Rectal smooth muscle tissue (tissue), 1 donor: ENCODE data around the gene RBPMS2.

Source experiments
- H3K27ac ChIP-seq: one replicate; pipeline ENCODE4 v1.7.0; 2013; ENCODE audit warnings: low read depth, low read length, inconsistent platforms
- H3K27me3 ChIP-seq: one replicate; pipeline ENCODE4 v1.7.0; 2013; ENCODE audit warnings: low read length; ENCODE audit not compliant: control insufficient read depth, insufficient read depth
- H3K36me3 ChIP-seq: one replicate; pipeline ENCODE4 v1.7.0; 2013; ENCODE audit warnings: low read length; ENCODE audit not compliant: control insufficient read depth, insufficient read depth
- H3K4me1 ChIP-seq: one replicate; pipeline ENCODE4 v1.7.0; 2013; ENCODE audit warnings: low read length; ENCODE audit not compliant: control insufficient read depth, insufficient read depth
- H3K4me3 ChIP-seq: one replicate; pipeline ENCODE4 v1.7.0; 2013; ENCODE audit warnings: low read length
- H3K9ac ChIP-seq: one replicate; pipeline ENCODE4 v1.7.0; 2013; ENCODE audit warnings: low read length

The RBPMS2 gene

DNA sequence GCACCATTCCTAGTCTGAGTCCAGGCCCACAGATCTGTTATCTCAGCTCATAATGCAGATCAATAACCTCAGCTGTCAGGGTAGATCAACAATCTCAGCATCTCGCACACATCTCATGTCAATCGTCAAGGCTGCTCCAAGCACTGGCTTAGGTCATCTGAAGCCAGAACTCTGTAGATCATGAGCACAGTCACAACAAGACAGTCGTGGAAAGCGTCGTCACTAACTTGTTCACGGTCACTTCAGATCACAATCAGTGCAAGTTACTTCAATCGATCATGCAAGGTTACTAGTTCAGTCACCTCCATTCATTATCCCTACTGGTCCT, 71.8 kb downstream of the RBPMS2 start:
- peak overlapping the region; percentile 88 for H3K27ac ChIP-seq
- peak overlapping the region; percentile 35 for H3K9ac ChIP-seq
- H3K27me3 ChIP-seq: no peaks in the 10 kb centered on the region
- peak overlapping the region; percentile 78 for H3K4me3 ChIP-seq
- H3K4me1 ChIP-seq: peaks cover 39% of the 10 kb centered on the region
- H3K36me3 ChIP-seq: no peaks in the 10 kb centered on the region

DNA sequence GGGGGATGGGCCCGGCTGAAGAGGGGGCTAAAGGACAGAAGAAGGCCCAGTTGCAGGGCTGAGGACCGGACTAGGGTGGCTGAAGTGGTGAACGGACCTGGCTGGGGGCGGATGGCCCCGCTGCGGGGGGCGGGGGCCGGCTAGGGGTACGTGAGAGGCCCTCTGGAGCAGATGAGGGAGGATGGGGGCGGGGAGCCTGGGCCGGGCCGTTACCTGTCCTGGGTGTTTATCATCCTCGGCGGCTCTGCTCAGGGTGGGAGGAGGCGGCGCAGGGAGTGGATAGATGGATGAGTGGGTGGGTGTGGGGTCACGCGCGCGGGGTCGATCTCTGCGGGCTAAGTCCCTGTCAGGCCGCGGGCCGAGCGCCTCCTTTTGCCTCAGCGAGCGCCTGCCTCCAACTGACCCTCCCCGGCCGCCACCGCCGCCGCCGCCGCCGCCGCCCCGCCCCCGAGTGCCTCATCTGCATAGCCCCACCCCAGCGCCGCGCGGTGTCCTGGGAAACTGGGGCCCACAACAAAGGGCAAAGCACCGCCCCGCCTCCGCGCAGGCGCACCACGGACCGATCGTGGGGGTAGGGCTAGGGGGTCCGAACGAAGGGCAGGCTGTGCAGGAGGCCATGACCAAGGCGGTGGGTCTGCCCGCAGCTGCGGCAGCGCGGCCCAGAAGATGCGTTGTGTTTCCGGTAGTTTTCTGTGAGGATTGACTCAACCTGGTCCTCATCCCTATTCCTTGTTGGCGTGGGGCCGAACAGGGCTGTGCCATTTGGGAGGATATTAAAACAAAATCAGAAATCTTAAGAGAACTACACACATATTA, 72.4 kb downstream of the RBPMS2 start:
- peak overlapping the region; percentile 80 for H3K4me3 ChIP-seq
- peaks cover 44% of the 10 kb centered on the region for H3K4me1 ChIP-seq
- H3K36me3 ChIP-seq: no peaks in the 10 kb centered on the region
- peak overlapping the region; percentile 45 for H3K9ac ChIP-seq
- H3K27ac ChIP-seq: peak overlapping the region; percentile 88
- H3K27me3 ChIP-seq: no peaks in the 10 kb centered on the region

DNA sequence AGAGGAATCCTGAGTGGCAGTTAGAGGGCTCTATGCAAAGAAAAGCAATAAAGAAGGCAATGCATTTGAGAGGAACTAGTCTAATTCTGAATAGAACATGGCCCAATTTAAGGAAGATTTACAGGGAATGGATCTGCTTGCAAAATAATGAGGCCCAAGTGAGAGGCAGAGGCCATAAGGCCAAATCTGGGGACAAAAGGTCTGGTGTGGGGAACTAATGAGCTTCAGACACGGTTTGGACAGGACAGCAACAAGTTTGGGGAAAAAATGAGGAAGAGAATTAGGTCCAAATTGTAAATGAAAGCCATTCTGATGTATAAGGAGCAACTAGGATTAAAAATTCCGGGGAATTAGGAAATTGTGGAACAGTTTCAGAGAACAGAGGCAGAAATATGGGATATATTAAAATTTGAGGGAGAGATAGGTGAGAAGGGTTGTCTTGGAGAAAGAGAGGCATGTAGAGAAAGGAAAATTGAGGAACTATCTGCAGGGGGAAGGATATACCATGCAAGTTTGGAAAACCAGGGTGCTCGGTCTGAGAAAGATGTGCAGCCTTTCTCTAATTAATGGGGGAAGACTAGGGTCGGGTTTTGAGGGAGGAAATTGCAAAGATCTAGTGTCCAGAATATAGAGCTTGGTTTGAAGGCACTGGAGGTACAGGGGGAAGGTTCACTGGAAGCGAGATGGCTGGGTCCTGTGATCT, 73.8 kb downstream of the RBPMS2 start:
- Histone ChIP-seq H3K27ac (no peak overlapping the region), H3K36me3 (no peaks in the 10 kb centered on the region), H3K9ac (no peak overlapping the region), H3K4me3 (peak overlapping the region; percentile 80), H3K4me1 (peaks cover 49% of the 10 kb centered on the region), H3K27me3 (no peaks in the 10 kb centered on the region)

DNA sequence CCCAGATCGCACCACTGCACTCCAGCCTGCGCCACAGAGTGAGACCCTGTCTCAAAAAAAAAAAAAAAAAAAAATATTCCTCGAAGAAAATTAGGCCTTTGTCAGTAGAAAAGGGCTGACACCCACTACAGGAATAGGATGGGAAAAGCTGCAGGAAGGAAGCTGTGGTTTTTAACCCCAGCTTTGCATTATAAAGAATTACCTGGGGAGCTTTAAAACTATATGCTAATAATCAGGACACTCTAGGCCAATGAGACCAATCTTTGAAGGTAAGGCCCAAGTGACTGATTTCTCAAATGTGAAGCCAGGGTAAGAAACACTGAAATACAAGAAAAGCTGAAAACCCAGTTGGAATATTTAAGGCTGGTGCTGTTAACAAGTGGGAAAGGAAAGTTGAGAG, 74.3 kb downstream of the RBPMS2 start:
- H3K4me1 ChIP-seq: peaks cover 49% of the 10 kb centered on the region
- H3K36me3 ChIP-seq: no peaks in the 10 kb centered on the region
- H3K27ac ChIP-seq: no peak overlapping the region
- no peak overlapping the region for H3K9ac ChIP-seq
- no peaks in the 10 kb centered on the region for H3K27me3 ChIP-seq
- peak overlapping the region; percentile 80 for H3K4me3 ChIP-seq

DNA sequence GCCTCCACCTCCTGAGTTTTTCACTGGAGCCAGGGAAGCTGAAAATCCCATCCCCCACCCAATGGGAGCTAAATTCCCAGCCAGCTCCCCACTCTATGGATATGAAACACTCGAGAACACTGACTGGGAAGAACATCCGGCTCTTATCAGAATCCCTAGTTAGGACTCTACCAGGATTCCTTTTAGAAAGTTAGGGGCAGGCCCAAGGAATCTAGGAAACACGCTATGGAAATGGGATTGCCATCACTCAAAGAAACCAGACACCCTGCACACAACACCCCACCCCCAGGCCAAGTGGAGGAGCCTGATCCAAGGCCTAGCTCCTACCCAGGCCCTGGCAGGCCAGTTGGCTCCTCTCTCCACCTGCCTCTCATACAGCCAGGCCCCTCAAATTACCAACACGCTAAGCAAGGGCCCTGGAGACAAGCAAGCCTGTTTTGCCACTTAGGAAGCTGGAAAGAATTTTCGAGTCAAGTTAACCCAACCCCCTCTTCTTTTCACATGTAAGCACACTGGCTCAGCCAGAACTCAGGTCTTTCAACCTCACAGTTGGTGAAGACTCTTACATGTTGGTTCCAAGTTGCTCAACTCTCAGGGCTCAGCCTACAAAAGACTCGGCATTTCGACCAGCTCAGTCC, 75.5 kb downstream of the RBPMS2 start:
- peaks cover 57% of the 10 kb centered on the region for H3K4me1 ChIP-seq
- H3K4me3 ChIP-seq: peak overlapping the region; percentile 16
- no peaks in the 10 kb centered on the region for H3K27me3 ChIP-seq
- peak overlapping the region; percentile 65 for H3K27ac ChIP-seq
- no peaks in the 10 kb centered on the region for H3K36me3 ChIP-seq
- H3K9ac ChIP-seq: no peak overlapping the region

DNA sequence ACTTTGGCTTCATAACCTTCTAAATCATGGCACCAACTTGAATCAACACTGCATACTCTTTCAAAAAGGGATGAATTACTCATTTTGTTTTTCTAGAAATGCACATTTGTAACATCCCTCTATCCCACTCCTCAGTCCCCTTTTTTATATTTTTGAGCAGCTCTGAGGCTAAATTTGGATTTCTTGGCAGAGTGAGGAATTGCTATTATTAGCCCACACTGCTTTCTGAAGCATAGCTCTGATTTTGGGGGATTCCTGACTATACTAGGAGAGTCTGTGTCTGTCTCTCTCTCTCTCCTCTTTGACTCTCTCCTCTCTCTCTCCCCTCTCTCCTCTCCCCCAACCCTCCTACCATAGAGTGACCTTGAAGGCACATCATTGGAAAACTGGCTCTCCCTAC, 76.6 kb downstream of the RBPMS2 start:
- Histone ChIP-seq H3K4me3 (no peak overlapping the region), H3K4me1 (peaks cover 57% of the 10 kb centered on the region), H3K36me3 (no peaks in the 10 kb centered on the region), H3K27me3 (no peaks in the 10 kb centered on the region), H3K27ac (peak overlapping the region; percentile 65), H3K9ac (no peak overlapping the region)

DNA sequence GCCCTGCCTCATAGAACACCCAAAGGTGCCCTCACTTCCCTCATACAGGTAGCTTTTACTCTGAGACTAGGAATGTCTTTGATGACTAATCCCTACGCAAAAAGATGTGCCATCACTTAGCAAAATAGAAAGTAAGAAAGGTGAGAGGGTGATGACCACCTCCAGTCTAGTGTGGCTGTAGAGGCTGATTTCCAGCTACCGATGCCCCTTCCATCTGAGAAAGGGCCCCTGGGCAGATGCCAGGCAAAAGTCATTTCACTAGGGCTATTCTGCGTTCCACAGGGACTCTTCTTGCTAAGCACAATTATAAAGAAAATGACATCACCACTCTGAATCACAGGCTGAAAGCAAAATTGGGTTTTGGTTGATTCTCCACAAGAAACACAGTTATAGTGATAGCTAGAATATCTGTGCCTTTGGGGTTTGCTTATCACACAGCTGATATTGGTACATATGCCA, 77.4 kb downstream of the RBPMS2 start:
- peak overlapping the region; percentile 0 for H3K27ac ChIP-seq
- H3K9ac ChIP-seq: no peak overlapping the region
- peaks cover 60% of the 10 kb centered on the region for H3K4me1 ChIP-seq
- H3K27me3 ChIP-seq: no peaks in the 10 kb centered on the region
- H3K4me3 ChIP-seq: no peak overlapping the region
- no peaks in the 10 kb centered on the region for H3K36me3 ChIP-seq

DNA sequence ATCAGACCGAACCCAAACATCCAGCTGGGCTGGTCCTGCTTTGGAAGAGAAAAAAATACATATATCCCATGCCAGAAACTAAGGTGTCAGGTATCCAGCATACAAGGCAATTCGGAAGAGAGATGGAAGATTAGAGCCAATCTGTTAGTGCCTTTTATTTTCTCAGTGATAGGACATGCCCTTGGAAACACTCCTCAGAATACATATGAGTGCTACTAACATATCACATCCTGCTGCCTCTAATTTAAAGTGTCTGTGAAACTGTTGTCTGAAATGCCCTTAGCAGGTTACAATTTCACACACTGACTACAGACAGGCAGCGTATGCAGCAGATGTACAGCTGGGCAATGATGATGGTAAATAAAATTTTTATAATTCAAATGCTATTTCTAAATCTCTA, 78.9 kb downstream of the RBPMS2 start:
- H3K4me1 ChIP-seq: peaks cover 62% of the 10 kb centered on the region
- H3K27me3 ChIP-seq: no peaks in the 10 kb centered on the region
- H3K27ac ChIP-seq: peak overlapping the region; percentile 0
- no peak overlapping the region for H3K9ac ChIP-seq
- no peaks in the 10 kb centered on the region for H3K36me3 ChIP-seq
- H3K4me3 ChIP-seq: no peak overlapping the region

DNA sequence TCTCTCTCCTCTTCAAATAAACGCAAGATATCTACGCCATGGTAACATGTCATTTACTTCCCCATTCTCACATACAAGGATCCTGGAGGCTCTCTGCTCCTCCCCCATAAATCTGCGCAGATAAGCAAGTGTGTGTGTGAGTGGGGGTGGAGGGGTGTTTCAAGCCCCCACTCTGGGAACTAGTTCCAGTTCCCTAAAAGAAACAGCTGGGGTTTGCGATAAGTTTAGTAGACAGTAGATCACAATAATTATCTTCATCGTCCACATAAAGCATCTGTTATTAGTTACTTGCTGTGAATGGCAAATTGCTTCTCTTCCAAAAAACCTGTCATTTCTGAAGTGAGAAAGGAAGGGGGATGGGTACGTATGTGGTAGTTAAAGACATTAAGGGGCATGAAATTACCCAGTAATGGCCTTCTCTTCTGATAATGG, 79.8 kb downstream of the RBPMS2 start:
- Histone ChIP-seq H3K27ac (peak overlapping the region; percentile 26), H3K4me3 (no peak overlapping the region), H3K27me3 (no peaks in the 10 kb centered on the region), H3K4me1 (peaks cover 62% of the 10 kb centered on the region), H3K9ac (no peak overlapping the region), H3K36me3 (no peaks in the 10 kb centered on the region)

DNA sequence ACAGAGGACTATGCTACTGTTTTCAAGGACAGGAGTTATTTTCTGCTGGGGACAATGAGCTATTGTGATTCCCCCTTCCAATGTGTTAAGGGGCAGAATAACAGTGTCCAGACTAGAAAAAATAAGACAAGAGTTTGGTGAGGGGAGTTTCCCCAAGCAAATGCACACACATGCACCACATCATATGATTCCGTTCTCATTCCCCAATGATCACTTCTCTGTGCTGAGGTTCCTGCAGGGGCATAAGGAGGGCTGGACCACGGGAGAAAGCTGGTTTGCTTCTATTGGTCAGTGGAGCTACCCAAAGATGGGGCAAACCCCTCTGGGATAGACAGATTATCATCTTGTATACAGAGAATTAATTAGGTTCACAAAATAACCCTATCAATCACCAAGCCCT, 80.6 kb downstream of the RBPMS2 start:
- Histone ChIP-seq H3K9ac (no peak overlapping the region), H3K36me3 (peaks cover 1% of the 10 kb centered on the region), H3K27ac (peak overlapping the region; percentile 26), H3K4me3 (no peak overlapping the region), H3K4me1 (peaks cover 59% of the 10 kb centered on the region), H3K27me3 (no peaks in the 10 kb centered on the region)

DNA sequence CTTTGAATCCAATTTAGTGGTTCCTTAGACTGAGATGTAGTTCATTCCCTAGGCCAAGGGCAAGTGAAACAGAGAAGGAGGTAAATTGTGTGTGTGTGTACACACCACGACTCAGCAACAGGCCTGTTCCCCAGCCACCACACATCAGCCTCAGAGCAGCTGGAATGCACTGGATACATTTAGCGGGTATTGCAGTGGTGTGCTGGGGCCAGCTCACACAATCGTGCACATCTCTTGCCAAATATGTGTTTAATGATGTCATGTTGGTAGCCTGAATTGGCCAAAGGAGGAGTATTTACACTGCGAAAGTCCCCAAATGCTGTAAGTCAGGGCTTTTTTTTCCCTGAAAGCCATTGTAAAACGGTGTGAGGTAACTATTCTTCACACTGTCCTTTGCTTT, 82.3 kb downstream of the RBPMS2 start:
- Histone ChIP-seq H3K9ac (no peak overlapping the region), H3K4me1 (peaks cover 46% of the 10 kb centered on the region), H3K4me3 (no peak overlapping the region), H3K36me3 (peaks cover 12% of the 10 kb centered on the region), H3K27me3 (no peaks in the 10 kb centered on the region), H3K27ac (peak overlapping the region; percentile 78)

DNA sequence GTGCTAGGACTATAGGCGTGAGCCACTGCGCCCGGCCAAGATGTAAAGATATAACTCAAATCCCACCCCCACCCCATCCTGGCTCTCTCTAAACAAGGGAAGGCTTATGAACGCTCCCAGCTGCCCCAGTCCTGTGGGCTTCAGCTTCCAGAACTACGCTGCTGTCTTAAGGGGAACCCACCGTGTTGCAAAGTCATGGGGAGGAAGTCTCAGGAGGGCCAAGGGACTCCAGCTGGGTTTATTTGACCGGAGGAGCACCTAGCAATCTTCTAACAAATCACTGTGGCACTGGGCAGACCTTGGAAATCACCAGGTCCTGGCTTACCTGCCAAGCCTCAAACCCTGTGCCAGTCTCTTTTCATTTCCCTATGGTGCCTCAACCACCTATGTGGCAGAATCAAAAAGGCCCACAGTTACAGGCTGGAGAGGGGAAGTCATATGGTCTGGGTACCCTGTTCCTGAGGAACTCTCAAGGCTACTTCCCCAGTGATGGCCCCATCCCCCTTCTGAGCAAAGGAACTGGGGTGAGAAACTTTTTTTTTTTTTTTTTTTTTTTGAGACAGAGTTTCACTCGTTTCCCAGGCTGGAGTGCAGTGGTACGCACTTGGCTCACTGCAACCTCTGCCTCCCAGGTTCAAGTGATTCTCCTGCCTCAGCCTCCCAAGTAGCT, 83.4 kb downstream of the RBPMS2 start:
- peaks cover 45% of the 10 kb centered on the region for H3K4me1 ChIP-seq
- H3K4me3 ChIP-seq: no peak overlapping the region
- no peak overlapping the region for H3K9ac ChIP-seq
- peaks cover 14% of the 10 kb centered on the region for H3K36me3 ChIP-seq
- peak overlapping the region; percentile 63 for H3K27ac ChIP-seq
- no peaks in the 10 kb centered on the region for H3K27me3 ChIP-seq
